Sciatic nerve (tissue), 2 donors: Measurements from ENCODE around the gene ANKRD33. TPM values are rescaled to one million over a fixed set of nuclear protein-coding genes. Genes with fewer than 3 reads are reported as not detected.

ENCODE experiments used
- ATAC-seq: fragments of 200-7000 bp; cut with Tn5 transposase; one replicate; pipeline ENCODE4 v1.9.1; 2020; ENCODE audit warnings: mild to moderate bottlenecking, moderate library complexity
- DNase-seq: peaks from one replicate; pipeline ENCODE4 v3.0.0-alpha.2; 2020; ENCODE audit warnings: low spot score
- intact Hi-C: fragments of 100-400 bp; cut with DNase I; formaldehyde crosslinking; loops from one replicate; pipeline ENCODE4 v1.14.2; 2022
- total RNA-seq: library from RNA; stranded (reverse); fragmentation: NEBNext Ultra II Directional; extraction: Animal tissue kit (Norgen Biotek cat#: 25700); gene quantifications from one replicate; pipeline ENCODE4 v1.2.1, GENCODE V29; 2021
- donor health status: DM: no; HTN: no; CAD: no.
- donor health status: DM: no; HTN: no; CAD: no.

Gene ANKRD33
- total RNA-seq, 1 donor from 2014 or later: 0.76 TPM

GRCh38 chr12:51855586-51856428, 32.1 kb upstream of the ANKRD33 start:
- DNase-seq (peak; percentile 83), ATAC-seq (peak; percentile 89)
- intact Hi-C loops: no loop called here

- intact Hi-C loops: no loop called here
- DNase-seq (no peak), ATAC-seq (no peak)
These were observed 26.9 kb upstream of the ANKRD33 start for GRCh38 chr12:51860986-51861385.

GRCh38 chr12:51862947-51863346, 25.0 kb upstream of the ANKRD33 start:
- intact Hi-C loops: no loop called here
- ATAC-seq (no peak), DNase-seq (no peak)

- peak; percentile 39 for ATAC-seq
- intact Hi-C loops: no loop called here
- no peak for DNase-seq
These were observed 24.5 kb upstream of the ANKRD33 start for GRCh38 chr12:51863363-51863932.

GRCh38 chr12:51863933-51864832, 23.7 kb upstream of the ANKRD33 start:
- intact Hi-C loops: no loop called here
- ATAC-seq (peak; percentile 73), DNase-seq (peak; percentile 68)

- DNase-seq: peak; percentile 58
- intact Hi-C loops: no loop called here
- no peak for ATAC-seq
These were observed 22.9 kb upstream of the ANKRD33 start for GRCh38 chr12:51864833-51865670.

GRCh38 chr12:51865757-51866270, 22.1 kb upstream of the ANKRD33 start:
- DNase-seq: peak; percentile 59
- intact Hi-C loops: no loop called here

GRCh38 chr12:51866324-51866723, 21.6 kb upstream of the ANKRD33 start:
- ATAC-seq (no peak), DNase-seq (no peak)
- intact Hi-C loops: no loop called here

More at GRCh38 chr12:51865757-51866270, 22.1 kb upstream of the ANKRD33 start:
- no peak for ATAC-seq

- ATAC-seq (no peak), DNase-seq (no peak)
- intact Hi-C loops: no loop called here
These were observed 21.1 kb upstream of the ANKRD33 start for GRCh38 chr12:51866762-51867161.

GRCh38 chr12:51867371-51867770, 20.5 kb upstream of the ANKRD33 start:
- intact Hi-C loops: no loop called here
- DNase-seq (no peak), ATAC-seq (no peak)

GRCh38 chr12:51867796-51868428, 20.0 kb upstream of the ANKRD33 start:
- DNase-seq (no peak), ATAC-seq (no peak)
- intact Hi-C loops: no loop called here

- peak; percentile 61 for ATAC-seq
- DNase-seq: peak; percentile 68
- intact Hi-C loops: no loop called here
These were observed 18.9 kb upstream of the ANKRD33 start for GRCh38 chr12:51868821-51869495.

- peak; percentile 63 for DNase-seq
- peak; percentile 22 for ATAC-seq
- intact Hi-C loops: no loop called here
These were observed 18.4 kb upstream of the ANKRD33 start for GRCh38 chr12:51869496-51869865.

- peak; percentile 53 for DNase-seq
- intact Hi-C loops: no loop called here
These were observed 18.0 kb upstream of the ANKRD33 start for GRCh38 chr12:51869931-51870330.

GRCh38 chr12:51870504-51870903, 17.4 kb upstream of the ANKRD33 start:
- ATAC-seq (no peak), DNase-seq (peak; percentile 14)
- intact Hi-C loops: no loop called here

More at GRCh38 chr12:51869931-51870330, 18.0 kb upstream of the ANKRD33 start:
- ATAC-seq: no peak

- DNase-seq (peak; percentile 67), ATAC-seq (peak; percentile 32)
- intact Hi-C loops: no loop called here
These were observed 16.8 kb upstream of the ANKRD33 start for GRCh38 chr12:51871126-51871525.

- ATAC-seq (no peak), DNase-seq (peak; percentile 36)
- intact Hi-C loops: no loop called here
These were observed 15.8 kb upstream of the ANKRD33 start for GRCh38 chr12:51871918-51872688.
